ENCODE data around the gene EDAR.

GRCh38 chr2:108870069-108870644, 118.9 kb downstream of the EDAR start:
- TF ChIP-seq ZBTB12 (CRISPR knock-in tag; IDR thresholded peaks at IDR 0.05) (no peak), ZNF280B (CRISPR knock-in tag; IDR thresholded peaks at IDR 0.05) (peak; percentile 78; the same call in 1 of the 2 replicates), E2F6 (IDR thresholded peaks at IDR 0.05; ENCODE audit: borderline replicate concordance in 1 of 2, extremely low read depth in 1 of 2, insufficient read depth in 1 of 2, insufficient read length in 1 of 2, low read depth in 1 of 2, low read length in 1 of 2, poor library complexity in 1 of 2, severe bottlenecking in 1 of 2) (no peak), POLR2AphosphoS5 (IDR thresholded peaks at IDR 0.05; ENCODE audit: control insufficient read depth, insufficient read depth, low read depth, low read length) (no peak), JUN (IDR thresholded peaks at IDR 0.05; ENCODE audit: borderline replicate concordance, low read depth, low read length) (no peak), JUN (CRISPR knock-in tag; IDR thresholded peaks at IDR 0.05; ENCODE audit: borderline replicate concordance) (no peak), RFX1 (IDR thresholded peaks at IDR 0.05) (no peak), ZBTB33 (CRISPR knock-in tag; IDR thresholded peaks at IDR 0.05) (no peak), TAF1 (IDR thresholded peaks at IDR 0.05; ENCODE audit: control insufficient read depth, extremely low read depth, insufficient read depth, low read length, severe bottlenecking) (no peak), EWSR1 (IDR thresholded peaks at IDR 0.05; ENCODE audit: borderline replicate concordance, low read depth, partially characterized antibody) (no peak), ARID1B (IDR thresholded peaks at IDR 0.05) (no peak), NFIC (IDR thresholded peaks at IDR 0.05) (no peak), E2F4 (CRISPR knock-in tag; IDR thresholded peaks at IDR 0.05; ENCODE audit: low read depth) (no peak), NELFE (IDR thresholded peaks at IDR 0.05; ENCODE audit: insufficient read depth, insufficient read length) (no peak)

All from K562 (cell line).